HG03064 (cell line): Measurements from ENCODE around the gene SLC34A3.
"Not testable (repeated sequence)": the region's sequence is repeated elsewhere in the genome, so short reads cannot be mapped to it uniquely, and the experiment has no call there.

ENCODE experiments used
- ATAC-seq: cut with Tn5 transposase; IDR thresholded peaks from one replicate; pipeline ENCODE4 v1.9.1; 2021; ENCODE audit warnings: low read depth; ENCODE audit not compliant: unreplicated experiment

SLC34A3 gene

GRCh38 chr9:137240318-137240840 lies 9.7 kb downstream of the SLC34A3 start:
- ATAC-seq, result peak; percentile 13

GRCh38 chr9:137240841-137241489 lies 10.3 kb downstream of the SLC34A3 start, which contains the start of gene TUBB4B:
Gene TUBB4B (plus strand): TSS chr9:137241287. CDS start chr9:137241361, 74 bp downstream.
- peak; percentile 67 for ATAC-seq

GRCh38 chr9:137241490-137242268 lies 11.0 kb downstream of the SLC34A3 start:
- ATAC-seq, result peak; percentile 4

GRCh38 chr9:137242269-137243203 lies 11.8 kb downstream of the SLC34A3 start:
- ATAC-seq, result no peak

GRCh38 chr9:137243266-137243625 lies 12.5 kb downstream of the SLC34A3 start:
- ATAC-seq, result not testable (repeated sequence)

- no peak for ATAC-seq
Observed at GRCh38 chr9:137243626-137244485, 13.2 kb downstream of the SLC34A3 start.

- ATAC-seq, result no peak
Observed at GRCh38 chr9:137244486-137245449, 14.1 kb downstream of the SLC34A3 start.

GRCh38 chr9:137245450-137246421 lies 15.0 kb downstream of the SLC34A3 start:
- ATAC-seq, result no peak

GRCh38 chr9:137247135-137247915 lies 16.6 kb downstream of the SLC34A3 start:
- no peak for ATAC-seq

GRCh38 chr9:137247916-137248175 lies 17.1 kb downstream of the SLC34A3 start:
- ATAC-seq, result no peak

- no peak for ATAC-seq
Observed at GRCh38 chr9:137250329-137251193, 19.9 kb downstream of the SLC34A3 start.

GRCh38 chr9:137251194-137251461 lies 20.4 kb downstream of the SLC34A3 start, which contains the start of gene STPG3:
Gene STPG3 (plus strand): TSS chr9:137251286. CDS start chr9:137251287, 1 bp downstream.
- no peak for ATAC-seq

- no peak for ATAC-seq
Observed at GRCh38 chr9:137251490-137252268, 21.0 kb downstream of the SLC34A3 start.

- ATAC-seq, result no peak
Observed at GRCh38 chr9:137252555-137253506, 22.1 kb downstream of the SLC34A3 start.
